ENCODE results near the gene THAP7. TPM values are rescaled to one million over a fixed set of nuclear protein-coding genes. Genes with fewer than 3 reads are reported as not detected.

The THAP7 gene
- total and polyA plus RNA-seq, 9 of the 15 experiments (the other 6 are each of a cell fraction or from before 2014, with no cell fraction given), result 7.9 to 263 (median 84.1) TPM

DNA sequence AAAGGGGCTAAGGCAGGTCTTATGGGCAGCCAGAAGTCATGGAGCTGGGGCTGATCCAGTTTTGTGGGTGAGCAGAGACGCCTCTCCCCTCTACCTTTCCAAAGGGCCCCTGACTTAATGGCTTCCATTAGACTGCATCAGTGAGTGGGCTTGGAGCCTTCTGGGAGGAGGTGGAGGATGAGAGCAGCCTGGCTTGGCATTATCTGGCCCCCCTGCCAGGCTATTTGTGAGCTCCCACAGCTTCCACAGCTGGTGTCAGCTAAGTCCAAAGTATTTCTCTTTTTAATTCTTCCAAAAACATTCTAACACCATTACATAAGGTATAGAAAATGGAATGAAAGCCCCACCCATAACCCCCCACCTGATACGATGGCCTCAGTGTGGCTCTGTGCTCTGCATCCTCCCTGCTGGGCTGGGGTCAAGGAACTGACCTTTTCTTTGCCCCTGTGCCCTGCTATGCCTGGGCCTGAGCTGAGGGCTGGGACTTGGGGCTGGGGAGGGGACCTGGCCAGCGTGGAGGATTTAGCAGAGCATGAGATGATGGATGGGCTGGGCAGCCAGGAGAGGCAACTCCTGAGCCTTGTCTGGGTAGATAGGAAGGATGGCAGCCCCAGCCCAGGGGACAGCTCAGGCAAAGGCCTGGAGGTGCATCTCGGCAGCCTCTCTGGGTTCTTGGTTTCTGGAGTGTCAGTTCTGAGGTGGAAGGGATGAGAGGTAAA is 30.8 kb downstream of the THAP7 start (continued):
- TF ChIP-seq, protein P1, sequence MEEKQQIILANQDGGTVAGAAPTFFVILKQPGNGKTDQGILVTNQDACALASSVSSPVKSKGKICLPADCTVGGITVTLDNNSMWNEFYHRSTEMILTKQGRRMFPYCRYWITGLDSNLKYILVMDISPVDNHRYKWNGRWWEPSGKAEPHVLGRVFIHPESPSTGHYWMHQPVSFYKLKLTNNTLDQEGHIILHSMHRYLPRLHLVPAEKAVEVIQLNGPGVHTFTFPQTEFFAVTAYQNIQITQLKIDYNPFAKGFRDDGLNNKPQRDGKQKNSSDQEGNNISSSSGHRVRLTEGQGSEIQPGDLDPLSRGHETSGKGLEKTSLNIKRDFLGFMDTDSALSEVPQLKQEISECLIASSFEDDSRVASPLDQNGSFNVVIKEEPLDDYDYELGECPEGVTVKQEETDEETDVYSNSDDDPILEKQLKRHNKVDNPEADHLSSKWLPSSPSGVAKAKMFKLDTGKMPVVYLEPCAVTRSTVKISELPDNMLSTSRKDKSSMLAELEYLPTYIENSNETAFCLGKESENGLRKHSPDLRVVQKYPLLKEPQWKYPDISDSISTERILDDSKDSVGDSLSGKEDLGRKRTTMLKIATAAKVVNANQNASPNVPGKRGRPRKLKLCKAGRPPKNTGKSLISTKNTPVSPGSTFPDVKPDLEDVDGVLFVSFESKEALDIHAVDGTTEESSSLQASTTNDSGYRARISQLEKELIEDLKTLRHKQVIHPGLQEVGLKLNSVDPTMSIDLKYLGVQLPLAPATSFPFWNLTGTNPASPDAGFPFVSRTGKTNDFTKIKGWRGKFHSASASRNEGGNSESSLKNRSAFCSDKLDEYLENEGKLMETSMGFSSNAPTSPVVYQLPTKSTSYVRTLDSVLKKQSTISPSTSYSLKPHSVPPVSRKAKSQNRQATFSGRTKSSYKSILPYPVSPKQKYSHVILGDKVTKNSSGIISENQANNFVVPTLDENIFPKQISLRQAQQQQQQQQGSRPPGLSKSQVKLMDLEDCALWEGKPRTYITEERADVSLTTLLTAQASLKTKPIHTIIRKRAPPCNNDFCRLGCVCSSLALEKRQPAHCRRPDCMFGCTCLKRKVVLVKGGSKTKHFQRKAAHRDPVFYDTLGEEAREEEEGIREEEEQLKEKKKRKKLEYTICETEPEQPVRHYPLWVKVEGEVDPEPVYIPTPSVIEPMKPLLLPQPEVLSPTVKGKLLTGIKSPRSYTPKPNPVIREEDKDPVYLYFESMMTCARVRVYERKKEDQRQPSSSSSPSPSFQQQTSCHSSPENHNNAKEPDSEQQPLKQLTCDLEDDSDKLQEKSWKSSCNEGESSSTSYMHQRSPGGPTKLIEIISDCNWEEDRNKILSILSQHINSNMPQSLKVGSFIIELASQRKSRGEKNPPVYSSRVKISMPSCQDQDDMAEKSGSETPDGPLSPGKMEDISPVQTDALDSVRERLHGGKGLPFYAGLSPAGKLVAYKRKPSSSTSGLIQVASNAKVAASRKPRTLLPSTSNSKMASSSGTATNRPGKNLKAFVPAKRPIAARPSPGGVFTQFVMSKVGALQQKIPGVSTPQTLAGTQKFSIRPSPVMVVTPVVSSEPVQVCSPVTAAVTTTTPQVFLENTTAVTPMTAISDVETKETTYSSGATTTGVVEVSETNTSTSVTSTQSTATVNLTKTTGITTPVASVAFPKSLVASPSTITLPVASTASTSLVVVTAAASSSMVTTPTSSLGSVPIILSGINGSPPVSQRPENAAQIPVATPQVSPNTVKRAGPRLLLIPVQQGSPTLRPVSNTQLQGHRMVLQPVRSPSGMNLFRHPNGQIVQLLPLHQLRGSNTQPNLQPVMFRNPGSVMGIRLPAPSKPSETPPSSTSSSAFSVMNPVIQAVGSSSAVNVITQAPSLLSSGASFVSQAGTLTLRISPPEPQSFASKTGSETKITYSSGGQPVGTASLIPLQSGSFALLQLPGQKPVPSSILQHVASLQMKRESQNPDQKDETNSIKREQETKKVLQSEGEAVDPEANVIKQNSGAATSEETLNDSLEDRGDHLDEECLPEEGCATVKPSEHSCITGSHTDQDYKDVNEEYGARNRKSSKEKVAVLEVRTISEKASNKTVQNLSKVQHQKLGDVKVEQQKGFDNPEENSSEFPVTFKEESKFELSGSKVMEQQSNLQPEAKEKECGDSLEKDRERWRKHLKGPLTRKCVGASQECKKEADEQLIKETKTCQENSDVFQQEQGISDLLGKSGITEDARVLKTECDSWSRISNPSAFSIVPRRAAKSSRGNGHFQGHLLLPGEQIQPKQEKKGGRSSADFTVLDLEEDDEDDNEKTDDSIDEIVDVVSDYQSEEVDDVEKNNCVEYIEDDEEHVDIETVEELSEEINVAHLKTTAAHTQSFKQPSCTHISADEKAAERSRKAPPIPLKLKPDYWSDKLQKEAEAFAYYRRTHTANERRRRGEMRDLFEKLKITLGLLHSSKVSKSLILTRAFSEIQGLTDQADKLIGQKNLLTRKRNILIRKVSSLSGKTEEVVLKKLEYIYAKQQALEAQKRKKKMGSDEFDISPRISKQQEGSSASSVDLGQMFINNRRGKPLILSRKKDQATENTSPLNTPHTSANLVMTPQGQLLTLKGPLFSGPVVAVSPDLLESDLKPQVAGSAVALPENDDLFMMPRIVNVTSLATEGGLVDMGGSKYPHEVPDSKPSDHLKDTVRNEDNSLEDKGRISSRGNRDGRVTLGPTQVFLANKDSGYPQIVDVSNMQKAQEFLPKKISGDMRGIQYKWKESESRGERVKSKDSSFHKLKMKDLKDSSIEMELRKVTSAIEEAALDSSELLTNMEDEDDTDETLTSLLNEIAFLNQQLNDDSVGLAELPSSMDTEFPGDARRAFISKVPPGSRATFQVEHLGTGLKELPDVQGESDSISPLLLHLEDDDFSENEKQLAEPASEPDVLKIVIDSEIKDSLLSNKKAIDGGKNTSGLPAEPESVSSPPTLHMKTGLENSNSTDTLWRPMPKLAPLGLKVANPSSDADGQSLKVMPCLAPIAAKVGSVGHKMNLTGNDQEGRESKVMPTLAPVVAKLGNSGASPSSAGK (IDR thresholded peaks at IDR 0.05), result no peak
- TF ChIP-seq FOXJ2 (tag; IDR thresholded peaks at IDR 0.05), result no peak
- TF ChIP-seq, protein P2, sequence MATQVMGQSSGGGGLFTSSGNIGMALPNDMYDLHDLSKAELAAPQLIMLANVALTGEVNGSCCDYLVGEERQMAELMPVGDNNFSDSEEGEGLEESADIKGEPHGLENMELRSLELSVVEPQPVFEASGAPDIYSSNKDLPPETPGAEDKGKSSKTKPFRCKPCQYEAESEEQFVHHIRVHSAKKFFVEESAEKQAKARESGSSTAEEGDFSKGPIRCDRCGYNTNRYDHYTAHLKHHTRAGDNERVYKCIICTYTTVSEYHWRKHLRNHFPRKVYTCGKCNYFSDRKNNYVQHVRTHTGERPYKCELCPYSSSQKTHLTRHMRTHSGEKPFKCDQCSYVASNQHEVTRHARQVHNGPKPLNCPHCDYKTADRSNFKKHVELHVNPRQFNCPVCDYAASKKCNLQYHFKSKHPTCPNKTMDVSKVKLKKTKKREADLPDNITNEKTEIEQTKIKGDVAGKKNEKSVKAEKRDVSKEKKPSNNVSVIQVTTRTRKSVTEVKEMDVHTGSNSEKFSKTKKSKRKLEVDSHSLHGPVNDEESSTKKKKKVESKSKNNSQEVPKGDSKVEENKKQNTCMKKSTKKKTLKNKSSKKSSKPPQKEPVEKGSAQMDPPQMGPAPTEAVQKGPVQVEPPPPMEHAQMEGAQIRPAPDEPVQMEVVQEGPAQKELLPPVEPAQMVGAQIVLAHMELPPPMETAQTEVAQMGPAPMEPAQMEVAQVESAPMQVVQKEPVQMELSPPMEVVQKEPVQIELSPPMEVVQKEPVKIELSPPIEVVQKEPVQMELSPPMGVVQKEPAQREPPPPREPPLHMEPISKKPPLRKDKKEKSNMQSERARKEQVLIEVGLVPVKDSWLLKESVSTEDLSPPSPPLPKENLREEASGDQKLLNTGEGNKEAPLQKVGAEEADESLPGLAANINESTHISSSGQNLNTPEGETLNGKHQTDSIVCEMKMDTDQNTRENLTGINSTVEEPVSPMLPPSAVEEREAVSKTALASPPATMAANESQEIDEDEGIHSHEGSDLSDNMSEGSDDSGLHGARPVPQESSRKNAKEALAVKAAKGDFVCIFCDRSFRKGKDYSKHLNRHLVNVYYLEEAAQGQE (IDR thresholded peaks at IDR 0.05; ENCODE audit: borderline replicate concordance), result no peak
- TF ChIP-seq, protein P2 (CRISPR knock-in tag; IDR thresholded peaks at IDR 0.05; ENCODE audit: low read depth), result no peak
